Fibroblast of lung (primary cell): ENCODE results near the gene ITPR2. TPM values are rescaled to one million over a fixed set of nuclear protein-coding genes. Genes with fewer than 3 reads are reported as not detected.

Experiments used
- DNase-seq, 2 donors: peaks; one replicate each; pipeline versions ENCODE4 v3.0.0 to v3.0.0-alpha.2; 2010; ENCODE audit warnings: low read depth in 2 of 2
- H2AFZ ChIP-seq: 2 replicates; pipeline ENCODE4 v1.5.1; 2012; ENCODE audit warnings: low read length, control low read depth, inconsistent platforms
- H3K27ac ChIP-seq: 2 replicates; pipeline ENCODE4 v1.5.1; 2011; ENCODE audit warnings: low read length, control low read depth; ENCODE audit not compliant: insufficient read depth
- H3K27me3 ChIP-seq: 2 replicates; pipeline ENCODE4 v1.5.1; 2011; ENCODE audit warnings: mild to moderate bottlenecking, low read length; ENCODE audit not compliant: control insufficient read depth, insufficient read depth
- H3K36me3 ChIP-seq: 2 replicates; pipeline ENCODE4 v1.5.1; 2011; ENCODE audit warnings: low read length; ENCODE audit not compliant: control insufficient read depth, insufficient read depth
- H3K4me1 ChIP-seq: 2 replicates; pipeline ENCODE4 v1.5.1; 2011; ENCODE audit warnings: low read length; ENCODE audit not compliant: control insufficient read depth, insufficient read depth; ENCODE audit errors: extremely low read depth
- H3K4me2 ChIP-seq: 2 replicates; pipeline ENCODE4 v1.5.1; 2011; ENCODE audit warnings: low read length, control low read depth; ENCODE audit not compliant: insufficient read depth; ENCODE audit errors: extremely low read depth
- H3K4me3 ChIP-seq, 4 experiments: fragments of 200-600 bp in 1 of 4; sonication (generic) in 1 of 4; replicated peaks in 1 of 4; 2 replicates each; pipeline ENCODE4 v1.5.1; 2011 to 2016; ENCODE audit warnings: low read length in 4 of 4, low read depth in 3 of 4, mild to moderate bottlenecking in 3 of 4, control low read depth in 2 of 4, inconsistent platforms in 1 of 4, mixed read lengths in 1 of 4; ENCODE audit not compliant: insufficient read depth in 1 of 4; ENCODE audit errors: control extremely low read depth in 1 of 4
- H3K79me2 ChIP-seq: 2 replicates; pipeline ENCODE4 v1.5.1; 2012; ENCODE audit warnings: mild to moderate bottlenecking, low read length, inconsistent platforms; ENCODE audit not compliant: control insufficient read depth, insufficient read depth
- H3K9ac ChIP-seq: 2 replicates; pipeline ENCODE4 v1.5.1; 2011; ENCODE audit warnings: mild to moderate bottlenecking, low read length, control low read depth; ENCODE audit not compliant: insufficient read depth
- H3K9me3 ChIP-seq: 2 replicates; pipeline ENCODE4 v1.5.1; 2012; ENCODE audit warnings: low read depth, low read length; ENCODE audit not compliant: control insufficient read depth, insufficient read depth
- H4K20me1 ChIP-seq: 2 replicates; pipeline ENCODE4 v1.5.1; 2011; ENCODE audit warnings: low read length; ENCODE audit not compliant: control insufficient read depth, insufficient read depth; ENCODE audit errors: extremely low read depth
- EZH2 ChIP-seq: IDR thresholded peaks from 2 replicates; pipeline ENCODE4 v1.5.1; 2012; ENCODE audit warnings: low read length, control low read depth, mild to moderate bottlenecking; ENCODE audit errors: missing control alignments
- polyA plus RNA-seq, 2 donors: library from polyadenylated mRNA; depleted of rRNA in 1 of 2; stranded (reverse) in 1 of 2; unstranded in 1 of 2; fragments of >200 nt; gene quantifications; 2 replicates each; pipeline ENCODE4 v1.2.1, GENCODE V29; 2011 to 2012; ENCODE audit warnings: missing spikeins in 1 of 2
- total RNA-seq: library from RNA; depleted of rRNA; stranded (reverse); fragments of >200 nt; gene quantifications from 2 replicates; pipeline ENCODE4 v1.2.1, GENCODE V29; 2014
- TF ChIP-seq, protein P1 (sequence below), 2 donors: IDR thresholded peaks in 1 of 2; conservative IDR thresholded peaks in 1 of 2; 1 replicate in 1 of 2; 2 replicates in 1 of 2; pipeline ENCODE4 v1.5.1; 2011 to 2012; ENCODE audit warnings: low read length in 2 of 2, control low read depth in 1 of 2, inconsistent platforms in 1 of 2, low read depth in 1 of 2, mild to moderate bottlenecking in 1 of 2

ITPR2 gene
- total and polyA plus RNA-seq, 2 donors (not counting 1 experiment from before 2014, with no cell fraction given): 5.1 to 24.6 TPM

DNA sequence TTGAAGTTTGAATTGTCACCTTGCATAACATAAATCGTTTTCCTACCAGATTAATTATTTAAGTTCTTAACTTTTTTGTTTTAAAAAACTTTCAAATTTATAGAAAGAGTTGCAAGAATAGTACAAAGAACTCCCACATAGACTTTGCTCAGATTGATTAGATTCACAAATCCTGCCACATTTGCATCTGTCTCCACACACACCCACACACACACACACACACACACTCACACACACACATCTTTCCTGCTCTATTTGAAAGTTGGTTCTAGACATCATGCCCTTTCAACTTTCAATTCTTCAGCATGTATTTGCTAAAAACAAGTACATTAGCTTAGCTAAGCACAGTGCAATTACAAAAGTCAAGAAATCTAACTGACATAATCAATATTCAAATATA is 184.0 kb downstream of the ITPR2 start:
- Histone ChIP-seq H4K20me1 (no peaks in the 10 kb centered on the region), H3K27ac (no peak overlapping the region), H3K9ac (no peak overlapping the region), H3K4me1 (peaks cover 11% of the 10 kb centered on the region), H3K9me3 (no peaks in the 10 kb centered on the region), H2AFZ (no peak overlapping the region), H3K79me2 (no peaks in the 10 kb centered on the region), H3K27me3 (no peaks in the 10 kb centered on the region), H3K36me3 (no peaks in the 10 kb centered on the region), H3K4me3 (no peak overlapping the region), H3K4me2 (no peak overlapping the region)
- TF ChIP-seq, protein P1, sequence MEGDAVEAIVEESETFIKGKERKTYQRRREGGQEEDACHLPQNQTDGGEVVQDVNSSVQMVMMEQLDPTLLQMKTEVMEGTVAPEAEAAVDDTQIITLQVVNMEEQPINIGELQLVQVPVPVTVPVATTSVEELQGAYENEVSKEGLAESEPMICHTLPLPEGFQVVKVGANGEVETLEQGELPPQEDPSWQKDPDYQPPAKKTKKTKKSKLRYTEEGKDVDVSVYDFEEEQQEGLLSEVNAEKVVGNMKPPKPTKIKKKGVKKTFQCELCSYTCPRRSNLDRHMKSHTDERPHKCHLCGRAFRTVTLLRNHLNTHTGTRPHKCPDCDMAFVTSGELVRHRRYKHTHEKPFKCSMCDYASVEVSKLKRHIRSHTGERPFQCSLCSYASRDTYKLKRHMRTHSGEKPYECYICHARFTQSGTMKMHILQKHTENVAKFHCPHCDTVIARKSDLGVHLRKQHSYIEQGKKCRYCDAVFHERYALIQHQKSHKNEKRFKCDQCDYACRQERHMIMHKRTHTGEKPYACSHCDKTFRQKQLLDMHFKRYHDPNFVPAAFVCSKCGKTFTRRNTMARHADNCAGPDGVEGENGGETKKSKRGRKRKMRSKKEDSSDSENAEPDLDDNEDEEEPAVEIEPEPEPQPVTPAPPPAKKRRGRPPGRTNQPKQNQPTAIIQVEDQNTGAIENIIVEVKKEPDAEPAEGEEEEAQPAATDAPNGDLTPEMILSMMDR (conservative IDR thresholded peaks at IDR 0.05 in 1 of 2, IDR thresholded peaks at IDR 0.05 in 1 of 2; ENCODE audit: low read depth in 1 of 2, low read length in 2 of 2): no peak
- TF ChIP-seq EZH2: no peak
- peak in 1 of 2 donors; percentile 31 for DNase-seq

DNA sequence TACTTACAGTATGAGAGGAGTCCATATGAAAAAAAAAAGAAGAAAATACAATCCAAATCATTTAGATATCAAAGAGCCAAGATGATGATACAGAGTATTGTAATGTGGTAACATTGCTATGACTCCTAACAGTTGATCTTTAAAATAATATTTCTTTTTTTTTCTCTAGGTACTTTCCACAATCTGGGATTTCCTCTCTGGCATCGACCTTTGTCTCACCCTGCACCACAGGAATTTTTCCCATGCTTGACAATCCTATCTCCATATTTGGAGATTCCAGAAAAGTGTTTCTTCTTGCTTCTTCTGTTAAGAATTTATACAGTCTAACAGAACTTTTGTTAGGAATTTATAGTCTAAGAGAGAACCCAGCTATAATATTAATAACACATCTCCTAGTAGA is 184.4 kb downstream of the ITPR2 start:
- Histone ChIP-seq H3K27ac (no peak overlapping the region), H2AFZ (no peak overlapping the region), H3K36me3 (no peaks in the 10 kb centered on the region), H3K27me3 (no peaks in the 10 kb centered on the region), H3K4me3 (no peak overlapping the region), H3K4me1 (peaks cover 11% of the 10 kb centered on the region), H3K9ac (no peak overlapping the region), H3K4me2 (no peak overlapping the region), H3K9me3 (no peaks in the 10 kb centered on the region), H3K79me2 (no peaks in the 10 kb centered on the region), H4K20me1 (no peaks in the 10 kb centered on the region)
- peak; percentile 78 to 95 for DNase-seq
- no peak for TF ChIP-seq EZH2

DNA sequence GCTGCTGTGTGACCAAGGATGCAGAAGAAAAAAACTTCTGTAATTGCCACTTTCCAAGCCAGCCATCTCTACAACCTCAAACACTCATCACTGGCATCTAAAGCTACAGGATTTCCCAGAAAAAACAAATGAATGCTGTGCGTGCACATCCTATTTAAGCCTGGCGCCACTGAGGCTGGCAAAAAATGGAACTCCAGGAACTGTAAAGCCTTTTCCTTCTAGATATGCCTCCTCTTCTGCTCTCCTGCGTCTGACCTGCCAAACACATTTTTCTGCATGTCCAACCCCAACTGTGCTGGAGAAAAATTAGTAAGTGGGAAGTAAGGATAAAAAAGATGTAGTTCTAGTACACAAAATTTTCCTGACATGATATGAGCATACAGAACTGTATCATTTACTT is 184.9 kb downstream of the ITPR2 start:
- Histone ChIP-seq H3K4me2 (peak overlapping the region; percentile 27), H2AFZ (no peak overlapping the region), H3K9ac (no peak overlapping the region), H3K36me3 (no peaks in the 10 kb centered on the region), H3K27me3 (no peaks in the 10 kb centered on the region), H3K4me1 (peaks cover 11% of the 10 kb centered on the region), H3K9me3 (no peaks in the 10 kb centered on the region), H3K27ac (no peak overlapping the region), H3K79me2 (no peaks in the 10 kb centered on the region), H3K4me3 (no peak overlapping the region), H4K20me1 (no peaks in the 10 kb centered on the region)
- DNase-seq: peak in 1 of 2 donors; percentile 44
- TF ChIP-seq, protein P1 (conservative IDR thresholded peaks at IDR 0.05 in 1 of 2, IDR thresholded peaks at IDR 0.05 in 1 of 2; ENCODE audit: low read depth in 1 of 2, low read length in 2 of 2): no peak
- TF ChIP-seq EZH2: no peak
